Spleen (tissue), 7 donors: Measurements from ENCODE around the gene GNG4.

Source experiments
- CTCF ChIP-seq, 11 experiments: fragments of 200-600 bp in 7 of 11; fragments of 450-650 bp in 4 of 11; sonication (generic) in 4 of 11; IDR thresholded peaks in 8 of 11; conservative IDR thresholded peaks in 3 of 11; 1 replicate in 7 of 11; 2 replicates in 4 of 11; pipeline versions ENCODE4 v1.4.0 to v1.8.0; 2016 to 2021; ENCODE audit warnings: antibody characterized with exemption in 11 of 11, inconsistent platforms in 4 of 11, mild to moderate bottlenecking in 1 of 11
- POLR2A ChIP-seq, 3 donors: fragments of 450-650 bp; IDR thresholded peaks; one replicate each; pipeline ENCODE4 v1.5.1; 2017; ENCODE audit warnings: antibody characterized with exemption in 3 of 3, mild to moderate bottlenecking in 1 of 3
- donor health status: DM: no; HTN: no; CAD: no; lungs with moderate emphysema.
- donor health status: DM: no; HTN: no; CAD: no.
- donor health status: DM: no; HTN: no; CAD: no.

- TF ChIP-seq CTCF (IDR thresholded peaks at IDR 0.05 in 8 of 11, conservative IDR thresholded peaks at IDR 0.05 in 3 of 11): no peak
- no peak for TF ChIP-seq POLR2A (IDR thresholded peaks at IDR 0.05)
These were observed 8.4 kb upstream of the GNG4 start for GRCh38 chr1:235657747-235658526.
